SJSA1 (cell line): ENCODE measurements around the gene GALNTL6. TPM values are rescaled to one million over a fixed set of nuclear protein-coding genes. Genes with fewer than 3 reads are reported as not detected.

Experiments
- DNase-seq, 2 experiments: peaks; one replicate each; pipeline ENCODE4 v3.0.0-alpha.2; 2015 to 2020; ENCODE audit warnings: low spot score in 2 of 2, low read depth in 1 of 2
- H3K27ac ChIP-seq: fragments of 250-450 bp; sonication (Bioruptor Pico); 2 replicates; pipeline ENCODE4 v1.5.1; 2020; ENCODE audit warnings: mild to moderate bottlenecking, moderate library complexity
- H3K27me3 ChIP-seq: fragments of 250-450 bp; sonication (Bioruptor Pico); replicated peaks from 2 replicates; pipeline ENCODE4 v1.5.1; 2020; ENCODE audit warnings: mild to moderate bottlenecking, moderate library complexity
- H3K36me3 ChIP-seq: fragments of 250-450 bp; sonication (Bioruptor Pico); 2 replicates; pipeline ENCODE4 v1.5.1; 2020; ENCODE audit warnings: mild to moderate bottlenecking
- H3K4me1 ChIP-seq: fragments of 250-450 bp; sonication (Bioruptor Pico); replicated peaks from 2 replicates; pipeline ENCODE4 v1.6.1; 2021; ENCODE audit warnings: mild to moderate bottlenecking
- H3K4me3 ChIP-seq: fragments of 250-450 bp; sonication (Bioruptor Pico); 2 replicates; pipeline ENCODE4 v1.5.1; 2020; ENCODE audit warnings: mild to moderate bottlenecking
- H3K9me3 ChIP-seq: fragments of 250-450 bp; sonication (Bioruptor Pico); replicated peaks from 2 replicates; pipeline ENCODE4 v1.5.1; 2020; ENCODE audit warnings: mild to moderate bottlenecking
- total RNA-seq: library from RNA; depleted of rRNA; stranded (reverse); fragments of >200 nt; shearing (Covaris generic); gene quantifications from 2 replicates; pipeline ENCODE4 v1.2.3, GENCODE V29; 2014

Gene GALNTL6
- total RNA-seq, 1 experiment from 2014 or later, result 0.08 TPM

GRCh38 chr4:171924746-171925376, 111.7 kb downstream of the GALNTL6 start:
- no peak for DNase-seq
- H3K4me1 ChIP-seq, result no peaks in the 10 kb centered on the region
- no peaks in the 10 kb centered on the region for H3K27me3 ChIP-seq
- no peak overlapping the region for H3K4me3 ChIP-seq
- no peaks in the 10 kb centered on the region for H3K36me3 ChIP-seq
- 0 out of 2 replicates have a peak, but pooled peaks cover 3% of the 10 kb centered on the region for H3K9me3 ChIP-seq
- no peak overlapping the region for H3K27ac ChIP-seq

GRCh38 chr4:171928336-171928735, 115.1 kb downstream of the GALNTL6 start:
- H3K9me3 ChIP-seq, result 0 out of 2 replicates have a peak, but pooled peaks cover 3% of the 10 kb centered on the region
- H3K27me3 ChIP-seq, result no peaks in the 10 kb centered on the region
- H3K27ac ChIP-seq, result no peak overlapping the region
- H3K36me3 ChIP-seq, result no peaks in the 10 kb centered on the region
- H3K4me3 ChIP-seq, result no peak overlapping the region
- no peaks in the 10 kb centered on the region for H3K4me1 ChIP-seq
- DNase-seq, result no peak

- Histone ChIP-seq H3K27ac (no peak overlapping the region), H3K27me3 (no peaks in the 10 kb centered on the region), H3K9me3 (0 out of 2 replicates have a peak, but pooled peaks cover 3% of the 10 kb centered on the region), H3K4me3 (no peak overlapping the region), H3K36me3 (no peaks in the 10 kb centered on the region), H3K4me1 (no peaks in the 10 kb centered on the region)
- DNase-seq, result no peak
Observed at GRCh38 chr4:171929477-171929876, 116.3 kb downstream of the GALNTL6 start.

GRCh38 chr4:171929907-171930306, 116.7 kb downstream of the GALNTL6 start:
- H3K4me1 ChIP-seq, result no peaks in the 10 kb centered on the region
- no peak overlapping the region for H3K4me3 ChIP-seq
- DNase-seq, result no peak
- no peaks in the 10 kb centered on the region for H3K36me3 ChIP-seq
- H3K9me3 ChIP-seq, result 0 out of 2 replicates have a peak, but pooled peaks cover 3% of the 10 kb centered on the region
- no peak overlapping the region for H3K27ac ChIP-seq
- no peaks in the 10 kb centered on the region for H3K27me3 ChIP-seq

- H3K36me3 ChIP-seq, result no peaks in the 10 kb centered on the region
- no peaks in the 10 kb centered on the region for H3K4me1 ChIP-seq
- H3K27ac ChIP-seq, result no peak overlapping the region
- no peak for DNase-seq
- H3K4me3 ChIP-seq, result no peak overlapping the region
- H3K27me3 ChIP-seq, result no peaks in the 10 kb centered on the region
- H3K9me3 ChIP-seq, result 0 out of 2 replicates have a peak, but pooled peaks cover 3% of the 10 kb centered on the region
Observed at GRCh38 chr4:171932238-171932637, 119.0 kb downstream of the GALNTL6 start.

GRCh38 chr4:171940656-171941055, 127.5 kb downstream of the GALNTL6 start:
- Histone ChIP-seq H3K36me3 (no peaks in the 10 kb centered on the region), H3K27ac (no peak overlapping the region), H3K4me1 (no peaks in the 10 kb centered on the region), H3K27me3 (no peaks in the 10 kb centered on the region), H3K9me3 (no peaks in the 10 kb centered on the region), H3K4me3 (no peak overlapping the region)
- DNase-seq, result no peak

GRCh38 chr4:171947400-171947799, 134.2 kb downstream of the GALNTL6 start:
- H3K27me3 ChIP-seq, result no peaks in the 10 kb centered on the region
- DNase-seq, result no peak
- no peaks in the 10 kb centered on the region for H3K4me1 ChIP-seq
- no peak overlapping the region for H3K4me3 ChIP-seq
- H3K9me3 ChIP-seq, result no peaks in the 10 kb centered on the region
- H3K27ac ChIP-seq, result no peak overlapping the region
- H3K36me3 ChIP-seq, result no peaks in the 10 kb centered on the region

GRCh38 chr4:171948038-171948437, 134.8 kb downstream of the GALNTL6 start:
- no peak for DNase-seq

GRCh38 chr4:171954650-171955049, 141.4 kb downstream of the GALNTL6 start:
- H3K36me3 ChIP-seq, result no peaks in the 10 kb centered on the region
- H3K27me3 ChIP-seq, result no peaks in the 10 kb centered on the region
- no peak overlapping the region for H3K4me3 ChIP-seq
- H3K4me1 ChIP-seq, result no peaks in the 10 kb centered on the region
- H3K9me3 ChIP-seq, result no peaks in the 10 kb centered on the region
- DNase-seq, result no peak
- H3K27ac ChIP-seq, result no peak overlapping the region

More at GRCh38 chr4:171948038-171948437, 134.8 kb downstream of the GALNTL6 start:
- H3K9me3 ChIP-seq, result no peaks in the 10 kb centered on the region
- H3K36me3 ChIP-seq, result no peaks in the 10 kb centered on the region
- H3K4me3 ChIP-seq, result no peak overlapping the region
- H3K27me3 ChIP-seq, result no peaks in the 10 kb centered on the region
- H3K27ac ChIP-seq, result no peak overlapping the region
- no peaks in the 10 kb centered on the region for H3K4me1 ChIP-seq

GRCh38 chr4:171956678-171957077, 143.5 kb downstream of the GALNTL6 start:
- DNase-seq, result no peak

GRCh38 chr4:171962110-171962509, 148.9 kb downstream of the GALNTL6 start:
- no peaks in the 10 kb centered on the region for H3K36me3 ChIP-seq
- no peaks in the 10 kb centered on the region for H3K4me1 ChIP-seq
- H3K27ac ChIP-seq, result no peak overlapping the region
- no peaks in the 10 kb centered on the region for H3K27me3 ChIP-seq
- no peak overlapping the region for H3K4me3 ChIP-seq
- DNase-seq, result no peak
- H3K9me3 ChIP-seq, result no peaks in the 10 kb centered on the region

More at GRCh38 chr4:171956678-171957077, 143.5 kb downstream of the GALNTL6 start:
- Histone ChIP-seq H3K9me3 (no peaks in the 10 kb centered on the region), H3K27ac (no peak overlapping the region), H3K4me1 (no peaks in the 10 kb centered on the region), H3K4me3 (no peak overlapping the region), H3K36me3 (no peaks in the 10 kb centered on the region), H3K27me3 (no peaks in the 10 kb centered on the region)

GRCh38 chr4:171966356-171966755, 153.2 kb downstream of the GALNTL6 start:
- H3K9me3 ChIP-seq, result no peaks in the 10 kb centered on the region
- H3K4me1 ChIP-seq, result no peaks in the 10 kb centered on the region
- no peaks in the 10 kb centered on the region for H3K36me3 ChIP-seq
- no peaks in the 10 kb centered on the region for H3K27me3 ChIP-seq
- DNase-seq, result no peak
- H3K4me3 ChIP-seq, result no peak overlapping the region
- H3K27ac ChIP-seq, result no peak overlapping the region

- no peak overlapping the region for H3K4me3 ChIP-seq
- no peak for DNase-seq
- H3K27ac ChIP-seq, result no peak overlapping the region
Observed at GRCh38 chr4:171978216-171978615, 165.0 kb downstream of the GALNTL6 start.

GRCh38 chr4:171979461-171979860, 166.3 kb downstream of the GALNTL6 start:
- H3K36me3 ChIP-seq, result no peaks in the 10 kb centered on the region
- no peak for DNase-seq
- peaks cover 12% of the 10 kb centered on the region for H3K4me1 ChIP-seq
- no peaks in the 10 kb centered on the region for H3K9me3 ChIP-seq
- no peak overlapping the region for H3K27ac ChIP-seq
- no peaks in the 10 kb centered on the region for H3K27me3 ChIP-seq
- no peak overlapping the region for H3K4me3 ChIP-seq

More at GRCh38 chr4:171978216-171978615, 165.0 kb downstream of the GALNTL6 start:
- Histone ChIP-seq H3K36me3 (no peaks in the 10 kb centered on the region), H3K4me1 (0 out of 2 replicates have a peak, but pooled peaks cover 3% of the 10 kb centered on the region), H3K9me3 (no peaks in the 10 kb centered on the region), H3K27me3 (no peaks in the 10 kb centered on the region)

- Histone ChIP-seq H3K4me3 (no peak overlapping the region), H3K9me3 (no peaks in the 10 kb centered on the region), H3K36me3 (no peaks in the 10 kb centered on the region), H3K4me1 (peaks cover 22% of the 10 kb centered on the region), H3K27ac (no peak overlapping the region), H3K27me3 (no peaks in the 10 kb centered on the region)
- no peak for DNase-seq
Observed at GRCh38 chr4:171981185-171981584, 168.0 kb downstream of the GALNTL6 start.
